NK-92 treated with Interleukin-12 subunit alpha and Interleukin-12 subunit beta, amount 100 ng/mL, for 24 hours (cell line): Measurements from ENCODE around the gene WWTR1.

Experiments used
- DNase-seq: peaks from one replicate; lab custom pipeline; 2025; lab: John Stamatoyannopoulos, UW

The WWTR1 gene

DNA sequence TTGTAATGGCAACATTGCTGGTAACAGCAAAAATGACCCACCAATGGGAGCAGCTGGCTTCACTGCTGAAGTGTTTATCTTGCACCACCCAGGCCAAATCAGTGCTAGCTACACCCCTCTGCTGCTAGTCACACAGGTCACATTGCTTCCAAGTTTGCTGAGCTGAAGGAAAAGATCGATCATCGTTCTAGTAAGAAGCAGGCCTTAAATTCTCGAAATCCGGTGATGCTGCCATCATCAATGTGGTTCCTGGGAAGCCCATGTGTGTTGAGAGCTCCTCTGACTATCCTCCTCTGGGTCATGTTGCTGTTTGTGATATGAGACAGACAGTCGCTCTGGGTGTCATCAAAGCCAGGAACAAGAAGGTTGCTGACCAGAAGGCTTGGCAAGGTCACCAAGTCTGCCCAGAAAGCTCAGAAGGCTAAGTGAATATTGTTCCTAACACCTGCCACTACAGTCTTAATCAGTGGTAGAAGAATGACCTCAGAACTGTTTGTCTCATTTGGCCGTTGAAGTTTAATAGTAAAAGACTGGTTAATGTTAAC lies 162.2 kb downstream of the WWTR1 start:
- DNase-seq, result no peak

DNA sequence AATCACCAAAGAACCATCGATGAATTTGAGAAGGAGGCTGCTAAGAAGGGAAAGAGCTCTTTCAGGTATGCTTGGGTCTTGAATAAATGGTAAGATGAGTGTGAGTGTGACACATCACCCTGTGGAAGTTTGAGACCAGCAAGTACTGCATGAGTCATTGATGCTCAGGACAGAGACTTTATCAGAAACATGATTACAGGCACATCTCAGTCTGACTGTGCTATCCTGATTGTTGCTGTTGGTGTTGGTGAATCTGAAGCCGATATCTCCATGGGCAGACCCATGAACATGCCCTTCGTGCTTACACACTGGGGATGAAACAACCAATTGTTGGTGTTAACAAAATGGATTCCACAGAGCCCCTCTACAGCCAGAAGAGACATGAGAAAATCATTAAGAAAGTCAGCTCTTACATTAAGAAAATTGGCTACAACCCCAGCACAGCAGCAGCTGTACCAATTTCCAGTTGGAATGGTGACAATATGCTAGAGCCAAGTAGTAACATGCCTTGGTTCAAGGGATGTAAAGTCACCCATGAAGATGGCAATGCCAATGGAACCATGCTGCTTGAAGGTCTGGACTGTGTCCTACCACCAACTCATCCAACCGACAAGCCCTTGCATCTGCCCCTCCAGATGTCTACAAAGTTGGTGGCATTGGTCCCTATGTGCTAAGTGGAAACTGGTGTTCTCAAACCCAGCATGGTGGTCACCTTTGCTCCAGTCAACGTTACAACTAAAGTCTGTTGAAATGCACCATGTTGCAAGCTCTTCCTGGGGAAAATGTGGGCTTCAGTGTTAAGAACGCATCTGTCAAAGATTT lies 162.9 kb downstream of the WWTR1 start:
- DNase-seq, result no peak

DNA sequence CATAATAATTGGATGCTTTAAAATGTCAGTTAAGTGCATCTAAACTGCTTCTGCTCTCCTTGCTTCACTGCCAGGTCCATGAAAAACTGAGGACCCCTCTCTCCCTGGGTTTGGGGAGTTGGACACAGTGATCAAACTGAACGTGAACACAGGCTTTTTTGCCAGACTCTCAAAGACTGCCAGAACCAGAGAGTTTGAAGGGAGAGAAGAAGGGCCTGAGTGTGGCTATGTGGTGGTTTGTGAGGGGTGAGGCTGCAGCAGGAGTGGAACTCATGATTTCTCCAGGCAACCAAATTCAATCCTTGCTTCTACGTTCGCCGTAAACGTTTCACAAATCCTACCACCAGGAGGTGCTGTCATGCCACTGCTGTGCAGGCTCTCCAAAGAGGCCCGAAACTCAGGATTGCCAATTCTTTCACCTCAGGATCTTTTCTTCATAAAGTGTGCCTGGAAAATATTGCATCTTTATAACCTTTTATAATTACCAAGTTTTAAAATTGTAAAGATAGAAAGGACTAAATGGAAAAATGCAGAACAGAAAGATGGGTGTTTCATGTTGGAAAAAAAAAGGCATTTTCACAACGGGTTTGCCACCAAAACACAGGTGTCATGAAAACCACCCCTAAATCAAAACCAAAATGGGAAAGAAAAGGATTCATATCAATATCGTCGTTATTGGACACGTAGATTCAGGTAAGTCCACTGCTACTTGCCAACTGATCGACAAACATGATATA lies 163.6 kb downstream of the WWTR1 start:
- no peak for DNase-seq

DNA sequence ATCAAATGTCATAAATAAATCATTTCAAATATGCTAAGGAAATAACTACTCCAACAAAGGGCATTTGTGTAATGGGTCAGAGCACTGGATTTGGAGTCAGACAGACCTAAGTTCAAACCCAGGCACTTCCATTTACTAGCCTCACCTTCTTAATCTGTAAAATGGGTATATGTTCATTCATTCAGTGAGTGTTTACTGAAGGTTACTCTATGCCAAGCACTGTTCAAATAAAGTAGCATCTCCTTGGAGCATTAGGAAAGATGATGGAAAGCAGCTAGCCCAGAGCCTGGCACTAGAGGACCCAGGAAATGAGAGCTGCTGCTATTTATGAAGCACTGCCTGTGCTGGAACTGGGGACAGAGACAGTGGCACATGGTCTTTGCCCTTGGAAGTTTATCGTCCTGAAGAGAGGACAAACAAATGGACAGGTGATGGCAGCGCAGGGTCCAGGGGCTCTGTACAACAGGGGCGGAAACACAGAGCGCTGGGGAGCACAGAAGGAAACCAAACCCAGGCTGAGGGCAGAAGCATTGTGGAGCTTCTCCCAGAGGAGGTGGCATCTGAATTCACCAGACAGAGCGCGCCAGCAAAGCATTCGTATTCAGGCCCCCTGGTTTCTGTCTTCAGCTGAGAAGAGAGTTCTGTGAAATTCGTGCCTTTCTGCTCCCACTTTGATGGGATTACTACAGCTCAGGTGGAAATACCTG lies 164.4 kb downstream of the WWTR1 start:
- no peak for DNase-seq

DNA sequence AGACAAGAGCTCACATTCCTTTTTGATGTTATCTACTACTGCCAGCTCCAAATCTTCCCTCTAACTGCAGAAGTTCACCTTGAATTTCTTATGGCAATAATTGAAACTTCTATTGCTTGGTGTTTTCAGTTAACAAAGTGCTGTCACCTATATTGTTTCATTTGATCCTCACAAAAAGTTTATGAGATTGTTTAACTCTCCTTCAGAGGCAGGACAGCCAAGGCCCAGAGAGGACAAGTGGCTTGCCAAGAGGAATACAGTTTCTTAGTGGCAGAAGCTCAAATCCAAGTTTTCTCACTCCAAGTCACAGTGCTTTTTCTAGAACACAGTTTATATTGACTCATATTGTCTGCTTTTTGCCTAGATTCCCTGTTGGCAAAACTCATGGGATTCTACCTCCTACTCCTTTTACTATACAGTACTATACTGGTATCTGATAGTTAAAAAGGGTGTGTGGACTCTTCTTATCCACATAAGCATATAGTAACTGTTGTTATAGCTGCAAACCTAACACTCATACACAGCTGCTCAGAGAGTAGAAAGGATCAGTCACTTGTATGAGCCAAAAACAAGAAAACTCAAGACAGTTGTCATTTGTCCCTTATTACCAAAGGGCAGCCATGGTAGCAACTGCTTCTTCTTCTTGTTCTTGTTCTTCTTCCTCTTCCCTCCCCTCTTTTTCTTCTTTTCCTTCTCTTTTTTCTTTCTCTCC lies 167.4 kb downstream of the WWTR1 start:
- DNase-seq, result no peak

DNA sequence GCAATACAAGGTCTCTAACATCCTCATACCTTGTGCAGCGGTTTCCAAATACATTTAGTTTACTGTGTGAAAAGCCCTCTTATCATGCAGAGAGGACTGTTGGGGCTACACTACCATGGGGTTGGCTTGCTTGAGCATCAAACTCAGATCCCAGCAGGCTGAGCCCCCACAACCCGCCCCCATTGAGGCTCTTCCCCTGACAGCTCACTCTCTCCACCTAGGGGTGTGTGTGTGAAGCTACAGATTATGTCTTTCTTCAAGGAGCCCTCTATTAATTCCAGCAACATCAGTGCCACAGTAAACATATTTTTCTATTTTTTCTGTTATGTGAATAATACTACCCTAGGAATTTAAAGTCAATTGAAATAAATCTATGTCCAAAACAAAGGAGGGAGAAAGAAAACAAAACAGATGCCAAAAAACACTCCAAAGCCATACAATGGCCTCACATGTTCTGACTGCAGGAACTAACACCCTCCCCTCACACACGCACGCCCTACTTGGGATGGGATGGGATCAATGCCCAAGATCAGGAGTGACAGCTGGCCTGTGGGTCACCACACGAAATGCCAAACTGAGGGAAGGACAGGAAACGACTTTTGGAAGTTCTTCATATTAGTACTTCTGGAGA lies 168.7 kb downstream of the WWTR1 start:
- DNase-seq, result no peak

DNA sequence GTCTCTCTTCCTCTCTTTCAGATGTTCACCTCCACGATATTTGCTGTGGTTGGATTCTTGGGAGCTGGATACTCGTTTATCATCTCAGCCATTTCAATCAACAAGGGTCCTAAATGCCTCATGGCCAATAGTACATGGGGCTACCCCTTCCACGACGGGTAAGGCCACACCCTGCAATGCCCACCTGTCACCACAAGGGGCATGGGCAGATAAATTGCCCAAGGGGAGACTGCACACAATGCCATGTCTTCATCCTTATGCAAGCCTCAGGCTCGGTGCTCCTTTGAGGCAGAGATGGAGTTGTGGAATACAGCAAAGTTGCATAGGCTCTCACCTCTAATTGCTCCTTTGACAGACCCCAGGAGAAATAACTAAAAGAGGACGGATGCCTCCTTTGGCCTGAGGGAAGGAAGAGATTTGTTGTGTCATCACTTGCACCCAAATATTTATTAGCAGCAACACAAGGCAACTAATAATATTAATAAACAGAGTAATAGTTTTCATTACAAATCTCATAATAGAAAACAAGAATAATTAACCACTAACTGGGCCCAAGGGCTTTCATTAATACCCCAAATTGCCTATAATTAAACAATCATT lies 170.1 kb downstream of the WWTR1 start:
- DNase-seq, result no peak

DNA sequence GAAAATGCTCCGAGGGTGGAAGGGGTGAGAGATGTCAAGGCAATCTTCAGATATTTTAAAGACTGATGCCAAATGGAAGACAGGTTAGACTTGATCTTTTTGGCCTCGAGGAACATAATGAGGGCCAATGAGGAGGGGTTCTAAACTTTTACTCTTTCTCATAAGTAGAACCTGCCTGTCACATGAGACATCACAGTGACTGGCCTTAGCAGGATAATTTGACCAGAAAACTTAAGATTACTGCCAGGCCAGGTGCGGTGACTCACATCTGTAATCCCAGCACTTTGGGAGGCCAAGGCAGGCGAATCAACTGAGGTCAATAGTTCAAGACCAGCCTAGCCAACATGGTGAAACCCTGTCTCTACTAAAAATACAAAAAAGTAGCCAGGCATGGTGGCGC lies 171.1 kb downstream of the WWTR1 start:
- DNase-seq, result no peak

DNA sequence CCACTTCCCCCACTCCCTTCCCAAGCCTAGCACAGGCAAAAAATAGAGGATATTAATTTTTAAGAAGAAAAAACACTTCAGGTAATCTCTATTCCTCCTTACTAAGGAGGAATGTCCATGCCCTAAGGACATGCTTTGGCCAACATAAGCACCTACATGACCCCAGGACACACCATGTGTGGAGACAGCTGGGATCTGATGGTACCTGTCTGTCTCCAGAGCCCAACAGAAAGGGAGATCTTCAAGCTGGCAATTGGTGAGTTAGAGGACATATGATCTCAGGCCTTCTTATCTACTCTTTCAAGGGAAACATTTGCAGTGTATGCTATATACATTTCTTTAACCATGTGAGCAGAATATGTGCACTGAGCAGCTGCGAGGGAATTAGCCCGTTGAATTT lies 176.3 kb downstream of the WWTR1 start:
- DNase-seq, result no peak

DNA sequence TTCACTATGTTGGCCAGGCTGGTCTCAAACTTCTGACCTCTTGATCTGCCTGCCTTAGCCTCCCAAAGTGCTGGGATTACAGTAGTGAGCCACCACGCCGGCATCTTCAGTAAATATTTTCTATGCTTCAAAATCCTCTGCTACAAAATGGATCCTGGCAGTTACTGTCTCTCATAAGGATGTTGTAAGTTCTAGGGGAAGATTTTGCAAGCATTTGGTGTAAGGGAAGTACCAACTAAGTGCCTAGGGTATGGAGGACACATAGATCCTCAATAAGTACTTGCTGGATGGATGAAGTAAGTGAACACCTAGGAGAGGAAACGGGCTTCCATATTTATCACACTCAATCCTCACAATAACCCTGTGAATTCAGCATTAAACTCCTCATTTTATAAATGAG lies 176.8 kb downstream of the WWTR1 start:
- no peak for DNase-seq

DNA sequence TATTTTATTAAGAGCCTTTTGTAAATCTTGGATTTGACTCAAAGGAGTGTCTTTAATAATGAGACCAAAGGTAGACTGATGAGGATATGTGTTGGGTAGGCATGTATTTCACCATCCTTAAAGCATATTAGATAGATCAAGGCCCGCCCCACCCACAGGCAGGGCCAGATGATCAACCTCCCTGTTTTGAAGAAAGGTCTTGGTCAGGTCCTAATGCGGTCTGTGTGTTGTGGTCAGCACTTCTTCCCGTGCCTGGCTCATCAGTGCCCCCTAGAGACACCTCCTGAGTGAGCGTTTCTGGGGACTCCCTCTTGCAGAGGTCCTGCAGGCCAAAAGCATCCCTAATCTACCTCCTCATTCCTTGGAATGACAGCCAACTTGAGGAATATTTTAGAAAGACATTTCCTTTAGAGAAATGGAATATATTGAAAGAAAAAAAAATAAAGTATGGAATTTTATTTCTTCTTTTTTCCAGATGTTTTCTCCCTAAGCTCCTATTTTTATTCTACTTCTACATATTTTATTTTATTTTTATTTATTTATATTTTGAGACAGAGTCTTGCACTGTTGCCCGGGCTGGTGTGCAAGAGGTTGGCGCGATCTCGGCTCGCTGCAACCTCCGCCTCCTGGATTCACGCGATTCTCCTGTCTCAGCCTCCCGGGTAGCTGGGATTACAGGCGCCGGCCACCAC lies 177.4 kb downstream of the WWTR1 start:
- peak; percentile 74 for DNase-seq

DNA sequence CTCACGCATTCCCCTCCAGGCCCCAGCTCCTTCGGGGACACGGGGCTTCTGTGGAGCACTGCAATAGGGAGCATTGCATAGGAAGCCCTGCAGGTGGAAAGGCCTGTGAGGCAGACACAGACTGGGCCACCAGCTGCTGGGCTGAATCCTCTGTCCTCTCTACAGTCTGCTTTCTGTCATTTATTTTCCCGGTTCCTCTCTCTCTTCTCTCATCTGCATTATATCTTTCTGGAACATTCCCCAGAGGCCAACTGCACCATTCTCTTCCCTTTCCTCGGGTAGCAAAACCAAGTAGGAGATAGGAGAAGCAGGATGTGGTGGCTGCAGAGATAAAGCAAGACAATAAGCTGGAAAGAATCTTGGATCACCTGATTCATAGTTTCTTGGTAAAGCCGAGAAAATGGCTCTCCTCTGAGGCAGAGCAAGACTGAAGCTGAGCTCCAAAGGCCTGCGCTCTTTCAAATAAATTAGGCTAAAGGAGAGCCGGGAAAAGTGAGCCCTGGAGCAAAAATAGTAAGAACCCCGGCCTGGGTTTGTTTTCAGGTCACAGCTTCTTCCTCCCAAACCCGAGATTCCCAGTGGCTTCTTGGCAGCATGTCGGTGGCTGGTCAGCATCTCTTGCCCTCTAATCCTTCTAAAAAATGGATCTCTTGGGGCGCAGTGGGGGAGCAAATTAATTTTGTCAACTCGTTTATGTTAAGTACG lies 178.1 kb downstream of the WWTR1 start:
- no peak for DNase-seq

DNA sequence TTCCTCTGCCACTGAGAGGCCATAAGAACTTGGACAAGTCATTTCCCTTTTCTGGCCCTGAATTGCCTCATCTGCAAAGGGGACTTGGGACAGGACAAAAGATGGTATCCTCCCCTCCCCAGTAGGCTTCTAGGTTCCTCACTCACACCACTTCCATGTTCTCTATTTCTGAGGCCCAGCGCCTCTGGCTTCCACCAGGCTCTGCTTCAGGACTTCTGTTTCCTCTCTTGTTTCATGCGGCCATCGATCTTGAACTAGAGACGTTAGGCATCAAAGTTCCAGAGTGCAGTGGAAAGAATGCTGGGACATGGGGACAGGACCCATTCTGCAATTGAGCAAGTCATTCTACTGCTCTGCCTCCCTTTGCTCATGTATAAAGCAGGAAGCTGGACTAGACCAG lies 181.6 kb downstream of the WWTR1 start:
- DNase-seq, result no peak

DNA sequence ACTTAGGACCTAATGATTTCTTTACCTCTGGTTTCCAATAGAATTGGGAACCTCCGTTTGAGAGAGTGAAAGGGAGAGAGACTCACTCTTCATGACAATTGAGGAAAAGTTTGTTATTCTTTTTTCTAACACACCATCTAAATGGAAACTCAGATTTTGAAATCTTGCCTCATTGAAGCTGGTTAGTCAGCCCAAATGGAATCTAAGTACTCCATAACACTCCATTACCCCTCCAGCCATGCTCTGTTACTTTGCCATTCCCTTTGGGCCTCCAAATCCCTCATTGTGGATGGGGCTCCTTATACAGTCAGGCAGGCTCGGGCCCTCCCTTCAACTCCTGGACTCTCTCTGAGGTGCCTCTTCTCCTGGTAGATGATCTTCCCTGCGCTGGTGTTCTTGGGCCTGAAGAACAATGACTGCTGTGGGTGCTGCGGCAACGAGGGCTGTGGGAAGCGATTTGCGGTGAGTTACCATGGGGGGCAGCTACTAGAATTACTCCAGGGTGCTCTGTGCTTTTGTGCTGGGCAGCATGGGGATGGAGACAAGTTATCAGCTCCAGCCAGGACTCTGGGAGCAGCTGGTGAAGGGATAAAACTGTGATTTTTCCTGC lies 182.3 kb downstream of the WWTR1 start:
- DNase-seq, result no peak

DNA sequence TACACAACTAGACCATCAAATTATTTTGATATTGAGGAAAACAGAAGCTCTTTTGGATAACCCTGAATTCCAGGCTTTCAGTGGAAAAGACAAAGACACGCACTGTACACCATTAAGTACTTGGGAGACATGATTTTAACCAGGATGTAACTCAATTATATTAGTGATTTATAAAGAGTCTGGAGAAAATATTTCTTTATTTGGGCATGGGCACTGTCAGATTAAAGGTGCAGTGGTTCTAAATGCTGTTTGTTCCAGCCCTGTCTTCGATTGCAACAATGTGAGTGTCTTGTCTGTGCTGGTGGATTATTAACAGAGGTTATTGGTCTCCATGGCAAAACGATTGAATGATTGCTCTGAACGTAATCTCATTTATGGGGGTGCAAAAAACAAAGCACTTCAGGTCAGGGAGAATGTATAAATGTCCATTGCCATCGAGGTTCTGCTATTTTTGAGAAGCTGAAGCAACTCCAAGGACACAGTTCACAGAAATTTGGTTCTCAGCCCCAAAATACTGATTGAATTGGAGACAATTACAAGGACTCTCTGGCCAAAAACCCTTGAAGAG lies 183.5 kb downstream of the WWTR1 start, which contains the start of gene TM4SF4:
Gene TM4SF4, plus strand, starts transcription at position 448 of the 568 bp plus-strand sequence. CDS start 181 bp downstream, outside the sequence.
- DNase-seq, result no peak

DNA sequence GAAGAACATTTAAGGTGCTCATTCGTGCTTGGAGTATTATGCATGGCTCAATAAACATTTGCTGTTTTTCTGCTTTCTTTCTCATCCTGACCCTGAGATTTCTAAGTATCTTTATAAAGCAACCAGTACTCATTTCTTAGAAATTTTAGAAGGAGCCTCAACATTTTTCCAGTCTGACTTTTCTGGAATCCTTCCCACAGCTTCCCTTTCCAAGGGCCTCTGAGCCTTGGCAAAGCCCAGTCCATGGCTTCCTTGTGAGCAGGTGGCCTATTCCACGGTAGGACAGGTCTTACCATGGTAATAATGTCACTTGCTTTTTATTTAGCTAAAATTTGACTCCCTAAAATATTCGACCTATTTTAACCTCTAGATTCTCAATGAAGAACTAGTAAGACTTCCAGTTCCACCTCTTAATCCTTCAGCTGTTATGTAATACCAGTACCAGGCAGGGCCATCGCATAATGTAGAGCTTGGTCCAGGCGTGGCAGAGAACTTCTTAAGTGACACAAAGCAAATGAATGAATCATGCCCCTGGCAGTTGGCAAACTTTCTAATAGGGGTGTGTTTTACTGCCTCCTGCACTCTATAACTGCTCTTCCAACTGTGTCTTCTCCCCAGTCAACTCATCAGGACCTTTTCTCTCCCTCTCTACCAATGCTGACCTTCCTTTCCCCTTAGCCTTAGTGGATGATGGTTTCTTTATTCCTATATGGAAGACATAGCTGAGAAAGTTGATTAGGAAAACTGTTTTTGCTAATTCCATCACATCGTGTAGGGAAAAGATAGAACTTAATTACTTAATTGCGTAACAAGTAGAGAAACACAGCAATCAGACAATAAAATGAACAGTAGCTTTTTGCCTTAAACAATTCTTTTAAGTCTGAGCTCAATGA lies 184.2 kb downstream of the WWTR1 start:
- no peak for DNase-seq

DNA sequence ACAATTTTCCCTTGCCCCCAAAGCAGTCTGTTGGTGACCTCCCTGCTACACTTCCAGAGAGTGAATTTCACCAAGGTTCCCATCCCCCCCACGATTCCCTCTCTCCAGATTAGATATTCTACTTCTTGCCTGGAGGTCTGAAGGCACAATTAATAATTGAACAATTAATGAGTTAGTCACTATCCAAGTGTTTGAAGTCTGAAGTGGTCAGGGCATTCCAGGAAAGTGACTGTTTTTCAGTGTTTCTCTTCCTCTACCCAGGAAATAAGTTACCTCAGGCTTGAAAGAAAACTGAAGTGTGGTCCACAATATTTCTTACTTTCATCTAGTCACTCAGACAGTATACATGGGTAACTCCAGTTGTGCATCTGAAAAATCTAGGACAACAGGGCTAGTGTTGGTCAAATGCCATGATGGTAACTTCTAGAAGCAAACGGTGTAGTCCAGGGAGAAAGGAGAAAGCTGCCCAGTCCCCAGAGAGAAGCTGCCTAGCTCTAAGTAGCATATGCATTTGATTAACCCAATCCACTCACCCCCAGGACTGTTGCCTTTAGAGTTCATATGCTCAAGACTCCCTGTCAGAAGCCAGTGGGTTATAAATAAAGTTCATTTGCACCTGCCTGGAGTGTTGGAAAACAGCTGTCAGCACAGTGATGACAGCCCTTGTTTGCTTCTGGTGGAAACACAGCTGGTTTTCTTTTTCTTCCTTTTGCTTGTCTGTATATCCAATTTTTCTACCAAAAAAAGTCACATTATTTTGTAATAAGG lies 185.6 kb downstream of the WWTR1 start:
- DNase-seq, result no peak
